Measurements from ENCODE around the gene SMARCC1.

The SMARCC1 gene

DNA sequence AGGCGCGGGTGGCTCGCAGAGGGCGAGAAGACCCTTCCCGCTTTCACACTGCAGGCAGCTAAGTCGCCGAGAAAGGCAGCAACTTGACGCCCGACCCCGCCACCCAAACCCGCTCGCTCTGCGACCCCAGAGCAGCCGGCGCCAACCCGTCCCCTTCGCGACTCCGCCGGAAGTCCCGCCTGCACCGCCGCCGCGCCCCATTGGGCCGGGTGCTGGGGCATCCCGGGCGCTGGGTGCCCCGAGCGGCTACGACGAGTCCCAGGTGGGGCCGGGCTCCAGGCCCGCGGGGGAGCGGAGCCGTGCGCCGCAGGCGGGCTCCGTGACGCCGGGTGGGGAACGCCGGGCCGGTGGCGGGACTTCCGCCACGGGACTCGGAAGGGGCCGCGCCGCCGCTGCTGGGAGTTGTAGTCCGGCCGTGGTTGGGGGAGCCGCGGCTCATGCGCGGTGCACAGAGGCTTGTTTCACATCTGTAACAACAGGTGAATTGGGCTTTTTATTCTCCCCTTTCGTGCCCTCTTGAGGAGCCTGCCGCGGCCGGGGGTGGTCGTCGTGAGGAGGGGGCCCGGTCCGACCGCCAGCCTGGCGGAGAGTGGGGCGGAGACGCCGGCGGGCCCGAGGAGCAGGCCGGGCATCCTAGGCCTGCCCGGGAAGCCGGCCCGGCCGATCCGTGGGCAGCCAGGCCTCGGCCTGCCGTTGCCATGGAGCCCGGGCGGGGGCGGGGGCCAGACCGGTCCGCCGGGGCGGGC lies 21.2 kb upstream of the SMARCC1 start, which contains the start of gene DHX30 (continued):
- TF ChIP-seq ZNF394 (tag by site-specific recombination; IDR thresholded peaks at IDR 0.05; ENCODE audit: borderline replicate concordance), result no peak
- TF ChIP-seq ZNF366 (tag by site-specific recombination; conservative IDR thresholded peaks at IDR 0.05), result no peak
- TF ChIP-seq ZIC2 (tag by site-specific recombination; IDR thresholded peaks at IDR 0.05), result no peak
- no peak for TF ChIP-seq REST (tag by site-specific recombination; IDR thresholded peaks at IDR 0.05)
- TF ChIP-seq ZNF514 (tag by site-specific recombination; IDR thresholded peaks at IDR 0.05), result no peak
- no peak for TF ChIP-seq ZNF558 (tag by site-specific recombination; IDR thresholded peaks at IDR 0.05)
- TF ChIP-seq ZBTB26 (tag by site-specific recombination; optimal IDR thresholded peaks at IDR 0.05), result peak; percentile 52
- no peak for TF ChIP-seq EGR2 (tag by site-specific recombination; IDR thresholded peaks at IDR 0.05; ENCODE audit: low read depth)
- TF ChIP-seq, protein P1, sequence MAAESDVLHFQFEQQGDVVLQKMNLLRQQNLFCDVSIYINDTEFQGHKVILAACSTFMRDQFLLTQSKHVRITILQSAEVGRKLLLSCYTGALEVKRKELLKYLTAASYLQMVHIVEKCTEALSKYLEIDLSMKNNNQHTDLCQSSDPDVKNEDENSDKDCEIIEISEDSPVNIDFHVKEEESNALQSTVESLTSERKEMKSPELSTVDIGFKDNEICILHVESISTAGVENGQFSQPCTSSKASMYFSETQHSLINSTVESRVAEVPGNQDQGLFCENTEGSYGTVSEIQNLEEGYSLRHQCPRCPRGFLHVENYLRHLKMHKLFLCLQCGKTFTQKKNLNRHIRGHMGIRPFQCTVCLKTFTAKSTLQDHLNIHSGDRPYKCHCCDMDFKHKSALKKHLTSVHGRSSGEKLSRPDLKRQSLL (tag by site-specific recombination; IDR thresholded peaks at IDR 0.05), result no peak; the same call in 1 of the 2 replicates
- TF ChIP-seq ZNF18 (tag by site-specific recombination; IDR thresholded peaks at IDR 0.05), result no peak
- TF ChIP-seq, protein P2, sequence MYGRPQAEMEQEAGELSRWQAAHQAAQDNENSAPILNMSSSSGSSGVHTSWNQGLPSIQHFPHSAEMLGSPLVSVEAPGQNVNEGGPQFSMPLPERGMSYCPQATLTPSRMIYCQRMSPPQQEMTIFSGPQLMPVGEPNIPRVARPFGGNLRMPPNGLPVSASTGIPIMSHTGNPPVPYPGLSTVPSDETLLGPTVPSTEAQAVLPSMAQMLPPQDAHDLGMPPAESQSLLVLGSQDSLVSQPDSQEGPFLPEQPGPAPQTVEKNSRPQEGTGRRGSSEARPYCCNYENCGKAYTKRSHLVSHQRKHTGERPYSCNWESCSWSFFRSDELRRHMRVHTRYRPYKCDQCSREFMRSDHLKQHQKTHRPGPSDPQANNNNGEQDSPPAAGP (tag by site-specific recombination; IDR thresholded peaks at IDR 0.05), result no peak
- no peak for TF ChIP-seq ZNF138 (tag by site-specific recombination; IDR thresholded peaks at IDR 0.05; ENCODE audit: borderline replicate concordance)
- TF ChIP-seq, protein P3, sequence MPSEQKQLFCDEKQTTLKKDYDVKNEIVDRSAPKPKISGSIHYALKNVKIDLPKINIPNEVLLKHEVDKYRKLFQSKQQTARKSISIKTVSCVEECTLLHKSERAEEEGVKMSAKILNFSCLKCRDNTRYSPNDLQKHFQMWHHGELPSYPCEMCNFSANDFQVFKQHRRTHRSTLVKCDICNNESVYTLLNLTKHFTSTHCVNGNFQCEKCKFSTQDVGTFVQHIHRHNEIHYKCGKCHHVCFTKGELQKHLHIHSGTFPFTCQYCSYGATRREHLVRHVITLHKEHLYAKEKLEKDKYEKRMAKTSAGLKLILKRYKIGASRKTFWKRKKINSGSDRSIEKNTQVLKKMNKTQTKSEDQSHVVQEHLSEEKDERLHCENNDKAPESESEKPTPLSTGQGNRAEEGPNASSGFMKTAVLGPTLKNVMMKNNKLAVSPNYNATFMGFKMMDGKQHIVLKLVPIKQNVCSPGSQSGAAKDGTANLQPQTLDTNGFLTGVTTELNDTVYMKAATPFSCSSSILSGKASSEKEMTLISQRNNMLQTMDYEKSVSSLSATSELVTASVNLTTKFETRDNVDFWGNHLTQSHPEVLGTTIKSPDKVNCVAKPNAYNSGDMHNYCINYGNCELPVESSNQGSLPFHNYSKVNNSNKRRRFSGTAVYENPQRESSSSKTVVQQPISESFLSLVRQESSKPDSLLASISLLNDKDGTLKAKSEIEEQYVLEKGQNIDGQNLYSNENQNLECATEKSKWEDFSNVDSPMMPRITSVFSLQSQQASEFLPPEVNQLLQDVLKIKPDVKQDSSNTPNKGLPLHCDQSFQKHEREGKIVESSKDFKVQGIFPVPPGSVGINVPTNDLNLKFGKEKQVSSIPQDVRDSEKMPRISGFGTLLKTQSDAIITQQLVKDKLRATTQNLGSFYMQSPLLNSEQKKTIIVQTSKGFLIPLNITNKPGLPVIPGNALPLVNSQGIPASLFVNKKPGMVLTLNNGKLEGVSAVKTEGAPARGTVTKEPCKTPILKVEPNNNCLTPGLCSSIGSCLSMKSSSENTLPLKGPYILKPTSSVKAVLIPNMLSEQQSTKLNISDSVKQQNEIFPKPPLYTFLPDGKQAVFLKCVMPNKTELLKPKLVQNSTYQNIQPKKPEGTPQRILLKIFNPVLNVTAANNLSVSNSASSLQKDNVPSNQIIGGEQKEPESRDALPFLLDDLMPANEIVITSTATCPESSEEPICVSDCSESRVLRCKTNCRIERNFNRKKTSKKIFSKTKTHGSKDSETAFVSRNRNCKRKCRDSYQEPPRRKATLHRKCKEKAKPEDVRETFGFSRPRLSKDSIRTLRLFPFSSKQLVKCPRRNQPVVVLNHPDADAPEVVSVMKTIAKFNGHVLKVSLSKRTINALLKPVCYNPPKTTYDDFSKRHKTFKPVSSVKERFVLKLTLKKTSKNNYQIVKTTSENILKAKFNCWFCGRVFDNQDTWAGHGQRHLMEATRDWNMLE (tag by site-specific recombination; conservative IDR thresholded peaks at IDR 0.05; ENCODE audit: low read depth), result no peak
- no peak for TF ChIP-seq ZNF48 (tag by site-specific recombination; IDR thresholded peaks at IDR 0.05)
- TF ChIP-seq SP7 (tag by site-specific recombination; IDR thresholded peaks at IDR 0.05), result no peak
- no peak; the same call in 1 of the 2 replicates for TF ChIP-seq MZF1 (tag by site-specific recombination; IDR thresholded peaks at IDR 0.05; ENCODE audit: borderline replicate concordance)
- TF ChIP-seq ZNF76 (tag by site-specific recombination; IDR thresholded peaks at IDR 0.05; ENCODE audit: borderline replicate concordance, low read depth), result peak; percentile 92
- TF ChIP-seq ZBTB20 (tag by site-specific recombination; IDR thresholded peaks at IDR 0.05), result peak; percentile 78; the same call in 1 of the 2 replicates
- no peak for TF ChIP-seq ZNF175 (tag by site-specific recombination; IDR thresholded peaks at IDR 0.05)
- peak; percentile 54 for TF ChIP-seq ZNF335 (tag by site-specific recombination; conservative IDR thresholded peaks at IDR 0.05)
- no peak for TF ChIP-seq ZNF830 (tag by site-specific recombination; IDR thresholded peaks at IDR 0.05; ENCODE audit: low read depth)
- no peak for TF ChIP-seq HOXD13 (CRISPR knock-in tag; IDR thresholded peaks at IDR 0.05; ENCODE audit: borderline replicate concordance)
- no peak for TF ChIP-seq KLF9 (tag by site-specific recombination; IDR thresholded peaks at IDR 0.05; ENCODE audit: low read depth)
- TF ChIP-seq GLI2 (tag by site-specific recombination; IDR thresholded peaks at IDR 0.05; ENCODE audit: borderline replicate concordance, low read depth), result no peak
- no peak for TF ChIP-seq ZFP3 (tag by site-specific recombination; IDR thresholded peaks at IDR 0.05; ENCODE audit: low read depth)
- no peak for TF ChIP-seq ZNF621 (tag by site-specific recombination; IDR thresholded peaks at IDR 0.05)
